Measurements from ENCODE around the gene LTBR.
"Not testable (repeated sequence)": the region's sequence is repeated elsewhere in the genome, so short reads cannot be mapped to it uniquely, and the experiment has no call there.

LTBR gene

GRCh38 chr12:6340032-6340638 lies 43.8 kb upstream of the LTBR start:
- WGBS (ENCODE audit: insufficient coverage, insufficient read length), result no CpG with 5 or more reads among the region's 9 CpGs
- no peaks in the 10 kb centered on the region for H3K36me3 ChIP-seq (ENCODE audit: control insufficient read depth, insufficient read depth, low read length)
- H3K4me3 ChIP-seq (ENCODE audit: low read length), result no peak overlapping the region; the same call in 1 of the 2 replicates
- DNase-seq (ENCODE audit: low read depth, low spot score), result no peak
- H3K4me1 ChIP-seq (ENCODE audit: control insufficient read depth, insufficient read depth, low read length), result peaks cover 23% of the 10 kb centered on the region
- no peak overlapping the region for H3K27ac ChIP-seq (ENCODE audit: low read length)
- no peaks in the 10 kb centered on the region for H3K9me3 ChIP-seq (ENCODE audit: control insufficient read depth, insufficient read depth, low read length)
- H3K27me3 ChIP-seq (ENCODE audit: control insufficient read depth, insufficient read depth, low read length), result no peaks in the 10 kb centered on the region

GRCh38 chr12:6340745-6341416 lies 43.1 kb upstream of the LTBR start:
- Histone ChIP-seq H3K9me3 (ENCODE audit: control insufficient read depth, insufficient read depth, low read length) (no peaks in the 10 kb centered on the region), H3K36me3 (ENCODE audit: control insufficient read depth, insufficient read depth, low read length) (no peaks in the 10 kb centered on the region), H3K4me1 (ENCODE audit: control insufficient read depth, insufficient read depth, low read length) (peaks cover 20% of the 10 kb centered on the region), H3K27me3 (ENCODE audit: control insufficient read depth, insufficient read depth, low read length) (no peaks in the 10 kb centered on the region), H3K27ac (ENCODE audit: low read length) (no peak overlapping the region), H3K4me3 (ENCODE audit: low read length) (peak overlapping the region; percentile 61)
- DNase-seq (ENCODE audit: low read depth, low spot score), result no peak
- no CpG with 5 or more reads among the region's 15 CpGs for WGBS (ENCODE audit: insufficient coverage, insufficient read length)

GRCh38 chr12:6341417-6342139 lies 42.4 kb upstream of the LTBR start, which contains the start of gene TNFRSF1A:
TNFRSF1A (minus strand) TSS chr12:6342076; CDS start chr12:6341814, 262 bp downstream.
- Histone ChIP-seq H3K27me3 (ENCODE audit: control insufficient read depth, insufficient read depth, low read length) (no peaks in the 10 kb centered on the region), H3K4me3 (ENCODE audit: low read length) (peak within 1 kb of the TSS; percentile 61), H3K27ac (ENCODE audit: low read length) (no peak within 1 kb of the TSS), H3K4me1 (ENCODE audit: control insufficient read depth, insufficient read depth, low read length) (peaks cover 20% of the 10 kb centered on the region), H3K36me3 (ENCODE audit: control insufficient read depth, insufficient read depth, low read length) (no peaks in the 10 kb centered on the region), H3K9me3 (ENCODE audit: control insufficient read depth, insufficient read depth, low read length) (no peaks in the 10 kb centered on the region)
- DNase-seq (ENCODE audit: low read depth, low spot score), result no peak
- no CpG with 5 or more reads among the region's 21 CpGs for WGBS (ENCODE audit: insufficient coverage, insufficient read length)

- Histone ChIP-seq H3K27ac (ENCODE audit: low read length) (no peak overlapping the region), H3K36me3 (ENCODE audit: control insufficient read depth, insufficient read depth, low read length) (peaks cover 2% of the 10 kb centered on the region; the same call in 1 of the 2 replicates), H3K4me3 (ENCODE audit: low read length) (no peak overlapping the region; the same call in 1 of the 2 replicates), H3K9me3 (ENCODE audit: control insufficient read depth, insufficient read depth, low read length) (no peaks in the 10 kb centered on the region), H3K4me1 (ENCODE audit: control insufficient read depth, insufficient read depth, low read length) (peaks cover 15% of the 10 kb centered on the region), H3K27me3 (ENCODE audit: control insufficient read depth, insufficient read depth, low read length) (no peaks in the 10 kb centered on the region)
- DNase-seq (ENCODE audit: low read depth, low spot score), result no peak
- no CpG with 5 or more reads among the region's 7 CpGs for WGBS (ENCODE audit: insufficient coverage, insufficient read length)
Measured at GRCh38 chr12:6342140-6342889, 41.6 kb upstream of the LTBR start.

GRCh38 chr12:6343518-6343917 lies 40.4 kb upstream of the LTBR start:
- Histone ChIP-seq H3K4me3 (ENCODE audit: low read length) (no peak overlapping the region), H3K4me1 (ENCODE audit: control insufficient read depth, insufficient read depth, low read length) (peaks cover 8% of the 10 kb centered on the region), H3K27me3 (ENCODE audit: control insufficient read depth, insufficient read depth, low read length) (no peaks in the 10 kb centered on the region), H3K27ac (ENCODE audit: low read length) (no peak overlapping the region), H3K9me3 (ENCODE audit: control insufficient read depth, insufficient read depth, low read length) (no peaks in the 10 kb centered on the region), H3K36me3 (ENCODE audit: control insufficient read depth, insufficient read depth, low read length) (peaks cover 3% of the 10 kb centered on the region; the same call in 1 of the 2 replicates)
- no CpG with 5 or more reads among the region's 5 CpGs for WGBS (ENCODE audit: insufficient coverage, insufficient read length)
- no peak for DNase-seq (ENCODE audit: low read depth, low spot score)

GRCh38 chr12:6344101-6344660 lies 39.8 kb upstream of the LTBR start:
- not testable (repeated sequence) for H3K4me1 ChIP-seq (ENCODE audit: control insufficient read depth, insufficient read depth, low read length); DNase-seq (ENCODE audit: low read depth, low spot score); H3K27me3 ChIP-seq (ENCODE audit: control insufficient read depth, insufficient read depth, low read length); H3K27ac ChIP-seq (ENCODE audit: low read length); H3K36me3 ChIP-seq (ENCODE audit: control insufficient read depth, insufficient read depth, low read length); H3K4me3 ChIP-seq (ENCODE audit: low read length); H3K9me3 ChIP-seq (ENCODE audit: control insufficient read depth, insufficient read depth, low read length)
- WGBS (ENCODE audit: insufficient coverage, insufficient read length), result no CpG with 5 or more reads among the region's 11 CpGs

- DNase-seq (ENCODE audit: low read depth, low spot score), result no peak
- peaks cover 3% of the 10 kb centered on the region for H3K4me1 ChIP-seq (ENCODE audit: control insufficient read depth, insufficient read depth, low read length)
- peaks cover 5% of the 10 kb centered on the region; the same call in 1 of the 2 replicates for H3K36me3 ChIP-seq (ENCODE audit: control insufficient read depth, insufficient read depth, low read length)
- no CpG with 5 or more reads among the region's 10 CpGs for WGBS (ENCODE audit: insufficient coverage, insufficient read length)
- no peak overlapping the region for H3K27ac ChIP-seq (ENCODE audit: low read length)
- H3K9me3 ChIP-seq (ENCODE audit: control insufficient read depth, insufficient read depth, low read length), result no peaks in the 10 kb centered on the region
- H3K27me3 ChIP-seq (ENCODE audit: control insufficient read depth, insufficient read depth, low read length), result no peaks in the 10 kb centered on the region
- no peak overlapping the region for H3K4me3 ChIP-seq (ENCODE audit: low read length)
Measured at GRCh38 chr12:6345319-6346091, 38.5 kb upstream of the LTBR start.

GRCh38 chr12:6346235-6346832 lies 37.6 kb upstream of the LTBR start:
- H3K27me3 ChIP-seq (ENCODE audit: control insufficient read depth, insufficient read depth, low read length), result no peaks in the 10 kb centered on the region
- no peak overlapping the region for H3K27ac ChIP-seq (ENCODE audit: low read length)
- WGBS (ENCODE audit: insufficient coverage, insufficient read length), result no CpG with 5 or more reads among the region's 5 CpGs
- H3K4me3 ChIP-seq (ENCODE audit: low read length), result no peak overlapping the region
- peaks cover 5% of the 10 kb centered on the region; the same call in 1 of the 2 replicates for H3K36me3 ChIP-seq (ENCODE audit: control insufficient read depth, insufficient read depth, low read length)
- H3K4me1 ChIP-seq (ENCODE audit: control insufficient read depth, insufficient read depth, low read length), result peaks cover 3% of the 10 kb centered on the region
- DNase-seq (ENCODE audit: low read depth, low spot score), result no peak
- H3K9me3 ChIP-seq (ENCODE audit: control insufficient read depth, insufficient read depth, low read length), result no peaks in the 10 kb centered on the region

GRCh38 chr12:6346942-6347341 lies 37.0 kb upstream of the LTBR start:
- H3K9me3 ChIP-seq (ENCODE audit: control insufficient read depth, insufficient read depth, low read length), result no peaks in the 10 kb centered on the region
- H3K36me3 ChIP-seq (ENCODE audit: control insufficient read depth, insufficient read depth, low read length), result peaks cover 5% of the 10 kb centered on the region; the same call in 1 of the 2 replicates
- no peak overlapping the region for H3K27ac ChIP-seq (ENCODE audit: low read length)
- H3K27me3 ChIP-seq (ENCODE audit: control insufficient read depth, insufficient read depth, low read length), result no peaks in the 10 kb centered on the region
- no peak overlapping the region for H3K4me3 ChIP-seq (ENCODE audit: low read length)
- WGBS (ENCODE audit: insufficient coverage, insufficient read length), result no CpG with 5 or more reads among the region's 8 CpGs
- DNase-seq (ENCODE audit: low read depth, low spot score), result no peak
- peaks cover 3% of the 10 kb centered on the region for H3K4me1 ChIP-seq (ENCODE audit: control insufficient read depth, insufficient read depth, low read length)
